Measurements from ENCODE around the gene ZMYM2.
"Not testable (repeated sequence)": the region's sequence is repeated elsewhere in the genome, so short reads cannot be mapped to it uniquely, and the experiment has no call there.

Gene ZMYM2

GRCh38 chr13:19958155-19959111 is at the start of gene ZMYM2:
Gene ZMYM2 (plus strand): TSS chr13:19958727. CDS start chr13:19993073, 34,346 bp downstream.
- DNase-seq (ENCODE audit: insufficient read length, low spot score) = peak; percentile 95
- peak; percentile 78 for FAIRE-seq

GRCh38 chr13:19910336-19911072 is 48.0 kb upstream of the ZMYM2 start:
- FAIRE-seq (no peak), DNase-seq (ENCODE audit: insufficient read length, low spot score) (no peak)

GRCh38 chr13:19927117-19927748 is 31.3 kb upstream of the ZMYM2 start:
- no peak for FAIRE-seq
- DNase-seq (ENCODE audit: insufficient read length, low spot score) = peak; percentile 23

GRCh38 chr13:19940106-19940505 is 18.4 kb upstream of the ZMYM2 start:
- DNase-seq (ENCODE audit: insufficient read length, low spot score) = no peak
- no peak for FAIRE-seq

GRCh38 chr13:19950374-19950773 is 8.2 kb upstream of the ZMYM2 start:
- DNase-seq (ENCODE audit: insufficient read length, low spot score) = no peak
- FAIRE-seq = no peak

- DNase-seq (ENCODE audit: insufficient read length, low spot score) = no peak
- FAIRE-seq = no peak
Measured at GRCh38 chr13:19952850-19953249, 5.7 kb upstream of the ZMYM2 start.

GRCh38 chr13:19955873-19956559 is 2.5 kb upstream of the ZMYM2 start:
- DNase-seq (ENCODE audit: insufficient read length, low spot score) (no peak), FAIRE-seq (no peak)

GRCh38 chr13:19957320-19958154 is 990 bp upstream of the ZMYM2 start:
- FAIRE-seq (no peak), DNase-seq (ENCODE audit: insufficient read length, low spot score) (no peak)

GRCh38 chr13:19959141-19959830 is 759 bp downstream of the ZMYM2 start:
- no peak for FAIRE-seq

GRCh38 chr13:19959831-19960652 is 1.5 kb downstream of the ZMYM2 start:
- FAIRE-seq = peak; percentile 63
- DNase-seq (ENCODE audit: insufficient read length, low spot score) = peak; percentile 84

More at GRCh38 chr13:19959141-19959830, 759 bp downstream of the ZMYM2 start:
- DNase-seq (ENCODE audit: insufficient read length, low spot score) = no peak

GRCh38 chr13:19960653-19960976 is 2.1 kb downstream of the ZMYM2 start:
- no peak for FAIRE-seq
- no peak for DNase-seq (ENCODE audit: insufficient read length, low spot score)

GRCh38 chr13:19961489-19961888 is 3.0 kb downstream of the ZMYM2 start:
- DNase-seq (ENCODE audit: insufficient read length, low spot score) (no peak), FAIRE-seq (no peak)

GRCh38 chr13:19961924-19962323 is 3.4 kb downstream of the ZMYM2 start:
- DNase-seq (ENCODE audit: insufficient read length, low spot score) (no peak), FAIRE-seq (no peak)

GRCh38 chr13:19962894-19963293 is 4.4 kb downstream of the ZMYM2 start:
- no peak for FAIRE-seq

GRCh38 chr13:19967621-19968020 is 9.1 kb downstream of the ZMYM2 start:
- no peak for FAIRE-seq
- DNase-seq (ENCODE audit: insufficient read length, low spot score) = no peak

More at GRCh38 chr13:19962894-19963293, 4.4 kb downstream of the ZMYM2 start:
- DNase-seq (ENCODE audit: insufficient read length, low spot score) = no peak

- not testable (repeated sequence) for DNase-seq (ENCODE audit: insufficient read length, low spot score); FAIRE-seq
Measured at GRCh38 chr13:19974498-19975009, 16.0 kb downstream of the ZMYM2 start.

- DNase-seq (ENCODE audit: insufficient read length, low spot score) (no peak), FAIRE-seq (no peak)
Measured at GRCh38 chr13:19978831-19979437, 20.4 kb downstream of the ZMYM2 start.
